H1 (cell line): Measurements from ENCODE around the gene CLNS1A. TPM values are rescaled to one million over a fixed set of nuclear protein-coding genes. Genes with fewer than 3 reads are reported as not detected.

Source experiments
- MAX ChIP-seq: IDR thresholded peaks from 2 replicates; pipeline ENCODE4 v1.6.1; 2012; ENCODE audit warnings: inconsistent platforms
- SP4 ChIP-seq: IDR thresholded peaks from 2 replicates; pipeline ENCODE4 v1.6.1; 2012; ENCODE audit warnings: low read length, inconsistent platforms
- SRF ChIP-seq: IDR thresholded peaks from 2 replicates; pipeline ENCODE4 v1.6.1; 2011; ENCODE audit warnings: mild to moderate bottlenecking, low read depth, low read length, moderate library complexity
- USF2 ChIP-seq: IDR thresholded peaks from 2 replicates; pipeline ENCODE4 v1.6.1; 2011; ENCODE audit warnings: low read length, improper control_type of control experiment
- polyA plus RNA-seq, 7 experiments: library from polyadenylated mRNA; depleted of rRNA in 3 of 7; stranded (reverse) in 5 of 7; unstranded in 2 of 7; fragments of >200 nt in 5 of 7; fragments of 200-250 nt in 2 of 7; gene quantifications; 1 replicate in 5 of 7; 2 replicates in 1 of 7; 4 replicates in 1 of 7; pipeline versions ENCODE4 v1.2.1 to v1.2.3, GENCODE V29; 2011 to 2013; ENCODE audit warnings: missing spikeins in 2 of 7, mixed read lengths in 2 of 7
- total RNA-seq: library from RNA; stranded (reverse); fragmentation: NEBNext Ultra II Directional; extraction: Animal tissue kit (Norgen Biotek cat#: 25700); gene quantifications from 2 replicates; pipeline ENCODE4 v1.2.1, GENCODE V29; 2021

CLNS1A gene
- total and polyA plus RNA-seq, 2 of the 8 experiments (the other 6 are each of a cell fraction or from before 2014, with no cell fraction given) = 136 to 177 TPM

- no peak for TF ChIP-seq USF2
- no peak for TF ChIP-seq MAX
- no peak for TF ChIP-seq SP4
- no peak for TF ChIP-seq SRF
Measured at GRCh38 chr11:77668760-77669159, 31.2 kb upstream of the CLNS1A start (continued).
